HCT116 (cell line): Measurements from ENCODE around the gene SEPTIN3. TPM values are rescaled to one million over a fixed set of nuclear protein-coding genes. Genes with fewer than 3 reads are reported as not detected.

Source experiments
- ATAC-seq: fragments of 200-7000 bp; cut with Tn5 transposase; 2 replicates; pipeline ENCODE4 v1.9.1; 2020; ENCODE audit warnings: mild to moderate bottlenecking, moderate library complexity
- BruUV-seq: library from RNA; stranded (reverse); fragments of 400-500 nt; replicated peaks from 2 replicates; lab custom pipeline; 2021; lab: Mats Ljungman, UMichigan
- CTCF ChIA-PET: fragments of 300-600 bp; sonication (Branson Sonifier 250); formaldehyde crosslinking; loops from one replicate; lab custom pipeline; 2021; ENCODE audit warnings: antibody characterized with exemption; lab: Charles Lee
- POLR2A ChIA-PET: fragments of 300-600, 350-600 bp; sonication (Branson Sonifier 250); formaldehyde crosslinking; loops from one replicate; lab custom pipeline; 2021; ENCODE audit warnings: antibody characterized with exemption; lab: Charles Lee
- RAD21 ChIA-PET, 2 experiments: fragments of 300-600 bp; sonication (Branson Sonifier 250); formaldehyde crosslinking; loops; one replicate each; lab custom pipeline; 2023; ENCODE audit warnings: low total read pairs in 2 of 2; ENCODE audit not compliant: uncharacterized antibody in 2 of 2, unreplicated experiment in 2 of 2, low non-redundant PET in 1 of 2; lab: Charles Lee
- DNase-seq: peaks from one replicate; pipeline ENCODE4 v3.0.0-alpha.2; 2010; ENCODE audit warnings: low read depth, low spot score
- H2AFZ ChIP-seq: fragments of 200-600 bp; shearing (Covaris generic), sonication (generic); 2 replicates; pipeline ENCODE4 v1.6.1; 2017; ENCODE audit warnings: low read depth, mixed run types, mixed read lengths, antibody characterized with exemption, low read length; ENCODE audit not compliant: poor library complexity, severe bottlenecking
- H3K27ac ChIP-seq: 2 replicates; pipeline ENCODE4 v1.5.1; 2012; ENCODE audit warnings: low read depth, low read length
- H3K27me3 ChIP-seq: fragments of 200-600 bp; sonication (generic); 2 replicates; pipeline ENCODE4 v1.6.1; 2016; ENCODE audit warnings: mixed run types, low read length, mixed read lengths; ENCODE audit not compliant: insufficient read depth
- H3K36me3 ChIP-seq, 2 experiments: fragments of 200-500 bp in 1 of 2; fragments of 200-600 bp in 1 of 2; sonication (Bioruptor generic) in 1 of 2; sonication (generic) in 1 of 2; 2 replicates each; pipeline versions ENCODE4 v1.5.1 to v1.6.1; 2014 to 2016; ENCODE audit warnings: low read length in 2 of 2, inconsistent platforms in 1 of 2, mixed read lengths in 1 of 2, mixed run types in 1 of 2; ENCODE audit not compliant: insufficient read depth in 2 of 2, control insufficient read depth in 1 of 2
- H3K4me1 ChIP-seq, 2 experiments: fragments of 200-600 bp in 1 of 2; sonication (generic) in 1 of 2; 2 replicates each; pipeline versions ENCODE4 v1.5.1 to v1.6.1; 2012 to 2017; ENCODE audit warnings: low read length in 2 of 2, inconsistent platforms in 1 of 2, mild to moderate bottlenecking in 1 of 2, mixed read lengths in 1 of 2, mixed run types in 1 of 2, moderate library complexity in 1 of 2; ENCODE audit not compliant: insufficient read depth in 2 of 2, control insufficient read depth in 1 of 2
- H3K4me2 ChIP-seq: fragments of 200-600 bp; sonication (generic); 2 replicates; pipeline ENCODE4 v1.6.1; 2017; ENCODE audit warnings: mixed run types, low read length, mixed read lengths
- H3K4me3 ChIP-seq, 2 experiments: fragments of 200-600 bp in 1 of 2; sonication (generic) in 1 of 2; replicated peaks in 1 of 2; 2 replicates each; pipeline ENCODE4 v1.5.1; 2011 to 2016; ENCODE audit warnings: low read length in 2 of 2, control low read depth in 1 of 2, low read depth in 1 of 2, mild to moderate bottlenecking in 1 of 2, mixed read lengths in 1 of 2, mixed run types in 1 of 2
- H3K79me2 ChIP-seq: fragments of 200-600 bp; sonication (generic); 2 replicates; pipeline ENCODE4 v1.6.1; 2017; ENCODE audit warnings: mild to moderate bottlenecking, mixed run types, low read length, moderate library complexity, mixed read lengths; ENCODE audit not compliant: insufficient read depth
- H3K9ac ChIP-seq: fragments of 200-600 bp; sonication (generic); 2 replicates; pipeline ENCODE4 v1.6.1; 2016; ENCODE audit warnings: low read length, mixed read lengths
- H3K9me2 ChIP-seq: fragments of 200-600 bp; sonication (generic), shearing (Covaris generic); 2 replicates; pipeline ENCODE4 v1.6.1; 2017; ENCODE audit warnings: mixed run types, mild to moderate bottlenecking, moderate library complexity; ENCODE audit not compliant: insufficient read depth
- H3K9me3 ChIP-seq, 2 experiments: fragments of 200-500 bp in 1 of 2; fragments of 200-600 bp in 1 of 2; sonication (Bioruptor generic) in 1 of 2; sonication (generic) in 1 of 2; 2 replicates each; pipeline ENCODE4 v1.6.1; 2014 to 2017; ENCODE audit warnings: low read length in 2 of 2, mixed read lengths in 2 of 2, inconsistent platforms in 1 of 2, low read depth in 1 of 2, mild to moderate bottlenecking in 1 of 2, mixed run types in 1 of 2, moderate library complexity in 1 of 2; ENCODE audit not compliant: control insufficient read depth in 1 of 2, insufficient read depth in 1 of 2
- H4K20me1 ChIP-seq: fragments of 200-600 bp; sonication (generic), shearing (Covaris generic); 2 replicates; pipeline ENCODE4 v1.6.1; 2017; ENCODE audit warnings: mixed run types, mild to moderate bottlenecking, moderate library complexity; ENCODE audit not compliant: insufficient read depth
- ATF3 ChIP-seq: IDR thresholded peaks from 2 replicates; pipeline ENCODE4 v1.6.1; 2012
- CBX3 ChIP-seq: IDR thresholded peaks from 2 replicates; pipeline ENCODE4 v1.6.1; 2012; ENCODE audit warnings: low read depth
- CEBPB ChIP-seq: IDR thresholded peaks from 2 replicates; pipeline ENCODE4 v1.6.1; 2012; ENCODE audit warnings: low read depth
- CTCF ChIP-seq, 3 experiments: fragments of 200-600 bp in 1 of 3; sonication (generic) in 1 of 3; IDR thresholded peaks in 2 of 3; conservative IDR thresholded peaks in 1 of 3; 2 replicates each; pipeline ENCODE4 v1.5.1; 2012 to 2017; ENCODE audit warnings: low read depth in 2 of 3, low read length in 2 of 3, antibody characterized with exemption in 1 of 3, borderline replicate concordance in 1 of 3, control low read depth in 1 of 3, mild to moderate bottlenecking in 1 of 3, mixed read lengths in 1 of 3, mixed run types in 1 of 3, moderate library complexity in 1 of 3; ENCODE audit not compliant: insufficient read depth in 1 of 3
- EGR1 ChIP-seq: IDR thresholded peaks from 2 replicates; pipeline ENCODE4 v1.6.1; 2012; ENCODE audit warnings: low read depth
- ELF1 ChIP-seq: IDR thresholded peaks from 2 replicates; pipeline ENCODE4 v1.6.1; 2012; ENCODE audit warnings: low read depth, borderline replicate concordance
- EZH2phosphoT487 ChIP-seq: fragments of 200-600 bp; IDR thresholded peaks from 2 replicates; pipeline ENCODE4 v1.6.1; 2018; ENCODE audit warnings: antibody characterized with exemption, borderline replicate concordance
- MAX ChIP-seq: IDR thresholded peaks from 2 replicates; pipeline ENCODE4 v1.6.1; 2012
- POLR2AphosphoS5 ChIP-seq: IDR thresholded peaks from 2 replicates; pipeline ENCODE4 v1.6.1; 2011; ENCODE audit warnings: mild to moderate bottlenecking, low read depth, low read length, moderate library complexity
- SIN3A ChIP-seq: IDR thresholded peaks from 2 replicates; pipeline ENCODE4 v1.6.1; 2012; ENCODE audit warnings: low read depth
- SRF ChIP-seq: IDR thresholded peaks from 2 replicates; pipeline ENCODE4 v1.6.1; 2012; ENCODE audit warnings: low read depth
- TCF7L2 ChIP-seq: IDR thresholded peaks from 2 replicates; pipeline ENCODE4 v1.7.0; 2011; ENCODE audit warnings: borderline replicate concordance, inconsistent platforms; ENCODE audit not compliant: insufficient read depth, insufficient read length; ENCODE audit errors: extremely low read depth
- YY1 ChIP-seq: IDR thresholded peaks from 2 replicates; pipeline ENCODE4 v1.6.1; 2011; ENCODE audit warnings: low read length, low read depth, moderate library complexity, mild to moderate bottlenecking; ENCODE audit not compliant: insufficient replicate concordance; ENCODE audit errors: extremely low read depth
- ZFX ChIP-seq: fragments of 450-650 bp; IDR thresholded peaks from 2 replicates; pipeline ENCODE4 v1.6.1; 2017
- ZNF274 ChIP-seq: fragments of 200-500 bp; sonication (Bioruptor generic); IDR thresholded peaks from 2 replicates; pipeline ENCODE4 v1.6.1; 2014; ENCODE audit warnings: mild to moderate bottlenecking, low read depth, low read length, inconsistent platforms
- intact Hi-C: fragments of 100-400 bp; cut with micrococcal nuclease; formaldehyde crosslinking; loops from 2 replicates; pipeline ENCODE4 v1.10.0; 2022
- total RNA-seq: library from RNA; stranded (reverse); gene quantifications from one replicate; pipeline ENCODE4 v1.2.1, GENCODE V29; 2021; ENCODE audit not compliant: unreplicated experiment

SEPTIN3 gene
- total RNA-seq, 1 experiment from 2014 or later, result 9.3 TPM

- no peak for TF ChIP-seq ATF3
- TF ChIP-seq ZFX, result no peak
- TF ChIP-seq CTCF (IDR thresholded peaks at IDR 0.05 in 2 of 3, conservative IDR thresholded peaks at IDR 0.05 in 1 of 3; ENCODE audit: borderline replicate concordance in 1 of 3, insufficient read depth in 1 of 3, low read depth in 2 of 3, low read length in 2 of 3), result no peak
- TF ChIP-seq SRF, result no peak
- no peak for TF ChIP-seq TCF7L2
- TF ChIP-seq EZH2phosphoT487, result no peak
- no peak for TF ChIP-seq ZNF274
- no peak for TF ChIP-seq SIN3A
- TF ChIP-seq POLR2AphosphoS5, result no peak
- TF ChIP-seq CEBPB, result no peak
- no peak for TF ChIP-seq EGR1
- no peak for TF ChIP-seq CBX3
- TF ChIP-seq YY1, result no peak
- no peak for TF ChIP-seq MAX
Measured at GRCh38 chr22:41968601-41969000, 642 bp upstream of the SEPTIN3 start (continued).

- Histone ChIP-seq H3K27ac (no peak overlapping the region), H3K36me3 (no peaks in the 10 kb centered on the region), H3K4me2 (no peak overlapping the region), H2AFZ (no peak overlapping the region), H3K27me3 (peaks cover 9% of the 10 kb centered on the region), H3K9me3 (no peaks in the 10 kb centered on the region; a peak in 1 of 4 replicates), H3K4me3 (no peak overlapping the region), H3K9me2 (no peaks in the 10 kb centered on the region), H4K20me1 (no peaks in the 10 kb centered on the region), H3K9ac (no peak overlapping the region), H3K79me2 (no peaks in the 10 kb centered on the region), H3K4me1 (peaks cover 0 to 13% of the 10 kb centered on the region in 2 experiments; a peak in 1 of 4 replicates)
- ChIA-PET RAD21 (no interaction called here), CTCF (no interaction called here), POLR2A (no interaction called here)
- intact Hi-C loops, result no loop called here
- ATAC-seq (no peak), DNase-seq (no peak)
- BruUV-seq, result no TSS peak
- TF ChIP-seq YY1 (no peak), ELF1 (no peak)
Measured at GRCh38 chr22:41970601-41971000, 1.4 kb downstream of the SEPTIN3 start.
